Suprapubic skin (tissue), 4 donors: ENCODE measurements around the gene WWOX. TPM values are rescaled to one million over a fixed set of nuclear protein-coding genes. Genes with fewer than 3 reads are reported as not detected.

Experiments used
- DNase-seq, 2 donors: peaks; one replicate each; pipeline ENCODE4 v3.0.0-alpha.2; 2019; ENCODE audit warnings: low spot score in 2 of 2
- H3K27ac ChIP-seq: fragments of 200-600 bp; sonication (generic); one replicate; pipeline ENCODE4 v1.5.1; 2019
- H3K27me3 ChIP-seq: fragments of 200-600 bp; sonication (generic); one replicate; pipeline ENCODE4 v1.5.1; 2019
- H3K36me3 ChIP-seq: fragments of 200-600 bp; sonication (generic); one replicate; pipeline ENCODE4 v1.5.1; 2019
- H3K4me1 ChIP-seq: fragments of 200-600 bp; sonication (generic); one replicate; pipeline ENCODE4 v1.5.1; 2019
- H3K4me3 ChIP-seq: fragments of 200-600 bp; sonication (generic); one replicate; pipeline ENCODE4 v1.5.1; 2019; ENCODE audit warnings: mild to moderate bottlenecking
- H3K9me3 ChIP-seq: fragments of 200-600 bp; sonication (generic); one replicate; pipeline ENCODE4 v1.5.1; 2019
- EP300 ChIP-seq: sonication (generic); formaldehyde crosslinking; IDR thresholded peaks from one replicate; pipeline ENCODE4 v1.6.1; 2017; ENCODE audit warnings: antibody characterized with exemption
- POLR2A ChIP-seq, 2 donors: fragments of 450-650 bp; IDR thresholded peaks; one replicate each; pipeline ENCODE4 v1.6.1; 2017; ENCODE audit warnings: antibody characterized with exemption in 2 of 2, mild to moderate bottlenecking in 2 of 2, moderate library complexity in 2 of 2
- POLR2AphosphoS5 ChIP-seq, 3 donors: sonication (generic); formaldehyde crosslinking; IDR thresholded peaks; one replicate each; pipeline ENCODE4 v1.6.1; 2017; ENCODE audit warnings: antibody characterized with exemption in 3 of 3
- WGBS: methylation state at CpG from one replicate; pipeline ENCODE4 v1.1.5; 2018; 5-methylcytosine and 5-hydroxymethylcytosine counted together
- total RNA-seq, 4 donors: library from RNA; depleted of rRNA; stranded (reverse); fragments of >200 nt; gene quantifications; one replicate each; pipeline ENCODE4 v1.1.0, GENCODE V29; 2016
- TF ChIP-seq, protein P1 (sequence below), 2 donors: fragments of 200-600 bp in 1 of 2; fragments of 450-650 bp in 1 of 2; sonication (generic) in 1 of 2; IDR thresholded peaks; one replicate each; pipeline ENCODE4 v1.5.1; 2016 to 2019; ENCODE audit warnings: antibody characterized with exemption in 2 of 2, mild to moderate bottlenecking in 1 of 2, moderate library complexity in 1 of 2

WWOX gene
- total RNA-seq, 4 donors from 2014 or later = 29.6 to 104 (median 47.3) TPM

DNA sequence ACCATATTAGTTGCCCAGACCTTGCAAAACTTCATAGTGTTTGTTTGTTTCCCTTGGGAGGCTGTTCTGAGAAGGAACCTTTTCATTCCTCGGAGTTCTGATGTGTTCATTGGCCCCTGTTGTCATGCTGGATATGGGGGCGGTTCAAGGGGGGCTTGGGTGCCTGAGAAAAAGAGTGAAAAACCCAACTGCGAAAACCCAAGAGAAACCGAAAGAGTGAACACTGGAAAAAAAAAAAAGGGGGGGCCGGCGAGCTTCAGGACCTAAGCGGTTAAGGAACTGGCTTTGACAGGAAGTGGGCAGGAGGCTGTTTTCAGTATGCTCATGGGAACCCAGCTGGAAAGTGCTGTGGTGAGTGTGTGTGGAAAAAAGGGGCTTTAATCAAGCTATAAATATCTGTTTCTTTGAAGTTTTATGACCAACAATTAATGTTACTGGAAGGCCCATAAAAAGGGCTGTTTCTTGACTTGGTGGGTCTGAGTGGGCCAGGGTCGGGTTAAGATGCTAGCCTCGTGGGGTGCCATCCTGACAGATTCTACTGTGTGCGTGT lies 990.4 kb downstream of the WWOX start:
- no peaks in the 10 kb centered on the region for H3K36me3 ChIP-seq
- 35% methylated on average over 10 of the region's 10 CpGs for WGBS
- peaks cover 11% of the 10 kb centered on the region for H3K4me1 ChIP-seq
- H3K4me3 ChIP-seq = peak overlapping the region; percentile 22
- H3K9me3 ChIP-seq = no peaks in the 10 kb centered on the region
- TF ChIP-seq POLR2AphosphoS5 (IDR thresholded peaks at IDR 0.05) = no peak
- no peaks in the 10 kb centered on the region for H3K27me3 ChIP-seq
- no peak overlapping the region for H3K27ac ChIP-seq
- no peak for DNase-seq

DNA sequence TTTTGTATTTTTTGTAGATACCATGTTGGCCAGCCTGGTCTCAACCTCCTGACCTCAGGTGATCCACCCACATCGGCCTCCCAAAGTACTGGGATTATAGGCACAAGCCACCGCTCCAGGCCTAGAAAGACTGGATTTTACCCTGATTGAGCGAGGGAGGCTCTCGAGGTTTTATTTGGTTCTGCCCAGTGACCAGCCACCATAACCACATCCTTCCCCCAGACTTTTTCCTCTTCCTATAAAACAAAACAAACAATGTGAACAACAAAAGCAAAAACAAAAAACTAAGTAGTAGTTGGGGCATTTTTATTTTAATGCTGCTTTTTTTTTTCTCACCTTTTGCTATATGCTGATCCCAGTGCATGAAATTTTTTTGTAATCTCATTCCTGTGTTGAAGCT lies 991.5 kb downstream of the WWOX start:
- Histone ChIP-seq H3K36me3 (no peaks in the 10 kb centered on the region), H3K4me1 (peaks cover 11% of the 10 kb centered on the region), H3K27ac (no peak overlapping the region), H3K9me3 (no peaks in the 10 kb centered on the region), H3K27me3 (no peaks in the 10 kb centered on the region), H3K4me3 (no peak overlapping the region)
- 79% methylated on average over 4 of the region's 4 CpGs for WGBS
- TF ChIP-seq POLR2AphosphoS5 (IDR thresholded peaks at IDR 0.05) (no peak), POLR2A (IDR thresholded peaks at IDR 0.05) (no peak), EP300 (no peak)
- TF ChIP-seq, protein P1, sequence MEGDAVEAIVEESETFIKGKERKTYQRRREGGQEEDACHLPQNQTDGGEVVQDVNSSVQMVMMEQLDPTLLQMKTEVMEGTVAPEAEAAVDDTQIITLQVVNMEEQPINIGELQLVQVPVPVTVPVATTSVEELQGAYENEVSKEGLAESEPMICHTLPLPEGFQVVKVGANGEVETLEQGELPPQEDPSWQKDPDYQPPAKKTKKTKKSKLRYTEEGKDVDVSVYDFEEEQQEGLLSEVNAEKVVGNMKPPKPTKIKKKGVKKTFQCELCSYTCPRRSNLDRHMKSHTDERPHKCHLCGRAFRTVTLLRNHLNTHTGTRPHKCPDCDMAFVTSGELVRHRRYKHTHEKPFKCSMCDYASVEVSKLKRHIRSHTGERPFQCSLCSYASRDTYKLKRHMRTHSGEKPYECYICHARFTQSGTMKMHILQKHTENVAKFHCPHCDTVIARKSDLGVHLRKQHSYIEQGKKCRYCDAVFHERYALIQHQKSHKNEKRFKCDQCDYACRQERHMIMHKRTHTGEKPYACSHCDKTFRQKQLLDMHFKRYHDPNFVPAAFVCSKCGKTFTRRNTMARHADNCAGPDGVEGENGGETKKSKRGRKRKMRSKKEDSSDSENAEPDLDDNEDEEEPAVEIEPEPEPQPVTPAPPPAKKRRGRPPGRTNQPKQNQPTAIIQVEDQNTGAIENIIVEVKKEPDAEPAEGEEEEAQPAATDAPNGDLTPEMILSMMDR (IDR thresholded peaks at IDR 0.05) = no peak
- no peak for DNase-seq

DNA sequence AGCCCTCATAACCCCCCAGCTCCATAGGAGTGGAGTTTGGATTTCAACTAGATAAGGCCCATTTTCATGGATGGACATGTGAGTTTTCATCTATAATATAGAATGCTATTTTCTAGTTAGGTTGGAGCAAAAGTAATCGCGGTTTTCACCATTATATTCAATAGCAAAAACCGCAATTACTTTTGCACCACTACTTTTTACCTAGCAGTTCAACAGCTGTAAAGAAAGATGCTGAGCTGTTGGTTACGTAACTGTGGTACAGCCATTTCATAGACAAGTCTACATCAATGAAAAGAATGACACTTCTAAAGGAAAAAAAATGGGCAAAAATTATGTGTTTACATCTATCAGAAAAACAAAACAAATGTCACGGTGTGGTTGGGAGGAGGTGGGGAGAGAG lies 993.4 kb downstream of the WWOX start:
- peaks cover 25% of the 10 kb centered on the region for H3K4me1 ChIP-seq
- WGBS = 91% methylated on average over 5 of the region's 5 CpGs
- no peaks in the 10 kb centered on the region for H3K36me3 ChIP-seq
- H3K9me3 ChIP-seq = no peaks in the 10 kb centered on the region
- H3K4me3 ChIP-seq = no peak overlapping the region
- DNase-seq = no peak
- no peak for TF ChIP-seq POLR2A (IDR thresholded peaks at IDR 0.05)
- TF ChIP-seq EP300 = no peak
- no peak overlapping the region for H3K27ac ChIP-seq
- H3K27me3 ChIP-seq = no peaks in the 10 kb centered on the region

DNA sequence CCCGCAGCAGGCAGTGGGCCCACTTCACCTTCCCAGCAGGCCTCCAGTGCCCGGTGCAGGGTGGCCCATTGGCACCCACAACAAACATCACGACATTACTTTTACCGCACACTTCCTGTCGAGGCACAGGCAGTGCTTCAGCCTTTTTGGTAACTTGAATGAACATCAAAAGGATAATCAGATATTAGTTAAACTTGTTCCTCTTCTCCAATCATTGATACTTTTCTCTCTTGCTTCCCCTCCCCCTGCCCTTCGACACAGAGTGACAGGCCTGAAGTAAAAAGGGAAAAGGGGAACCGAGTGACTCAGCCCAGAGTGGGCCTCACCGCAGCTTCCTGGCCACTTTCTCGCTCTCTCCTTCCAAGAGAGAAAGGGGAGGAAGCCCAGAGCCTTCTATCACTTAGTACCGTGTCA lies 994.1 kb downstream of the WWOX start:
- DNase-seq = no peak
- Histone ChIP-seq H3K27ac (no peak overlapping the region), H3K4me1 (peaks cover 25% of the 10 kb centered on the region), H3K27me3 (no peaks in the 10 kb centered on the region), H3K4me3 (no peak overlapping the region), H3K36me3 (no peaks in the 10 kb centered on the region), H3K9me3 (no peaks in the 10 kb centered on the region)
- TF ChIP-seq POLR2AphosphoS5 (IDR thresholded peaks at IDR 0.05) = no peak
- TF ChIP-seq, protein P1 (IDR thresholded peaks at IDR 0.05) = no peak
- no peak for TF ChIP-seq EP300
- TF ChIP-seq POLR2A (IDR thresholded peaks at IDR 0.05) = no peak
- 85% methylated on average over 10 of the region's 10 CpGs for WGBS

DNA sequence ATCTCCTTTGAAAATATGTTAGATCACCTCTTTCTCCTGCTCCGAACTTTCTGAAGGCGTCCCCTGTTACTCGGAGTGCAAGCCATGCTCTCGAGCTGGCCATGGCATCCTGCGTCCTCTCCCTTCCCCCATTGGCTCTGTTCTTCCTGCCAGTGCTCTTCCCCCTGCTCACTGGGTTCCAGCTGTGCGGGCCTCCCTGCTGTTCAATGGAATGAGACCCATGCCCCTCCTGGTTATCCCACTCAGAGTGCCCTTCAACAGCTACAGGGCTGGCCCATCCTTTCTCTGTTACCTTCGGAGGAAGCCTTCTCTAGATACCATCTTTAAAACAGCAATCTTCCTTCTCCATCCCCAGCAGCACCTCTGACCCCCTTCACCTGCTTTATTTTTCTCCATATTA lies 996.8 kb downstream of the WWOX start:
- Histone ChIP-seq H3K27ac (no peak overlapping the region), H3K4me1 (peaks cover 30% of the 10 kb centered on the region), H3K4me3 (no peak overlapping the region), H3K9me3 (no peaks in the 10 kb centered on the region), H3K36me3 (no peaks in the 10 kb centered on the region), H3K27me3 (no peaks in the 10 kb centered on the region)
- DNase-seq = no peak
- TF ChIP-seq EP300 (no peak), POLR2AphosphoS5 (IDR thresholded peaks at IDR 0.05) (no peak), POLR2A (IDR thresholded peaks at IDR 0.05) (no peak)
- TF ChIP-seq, protein P1 (IDR thresholded peaks at IDR 0.05) = no peak
- 91% methylated on average over 7 of the region's 7 CpGs for WGBS

DNA sequence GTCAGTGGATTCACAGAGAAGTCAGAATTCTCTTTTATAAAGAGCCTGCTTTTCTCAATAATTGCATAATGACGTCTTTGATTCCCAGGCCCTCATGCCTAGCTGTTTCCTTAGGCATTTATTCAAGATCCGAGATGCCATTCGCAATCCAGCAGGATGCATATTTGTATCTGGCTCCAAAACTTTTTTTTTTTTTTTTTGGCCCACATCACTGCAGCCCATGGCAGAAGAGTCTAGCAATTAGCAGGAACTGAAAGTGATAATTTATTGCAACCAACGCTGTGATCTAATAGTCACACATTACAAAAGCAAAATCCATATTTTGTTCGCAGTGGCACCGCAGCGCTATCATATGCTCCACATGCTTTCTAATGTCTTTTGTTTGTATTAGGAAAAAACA lies 997.7 kb downstream of the WWOX start:
- TF ChIP-seq POLR2A (IDR thresholded peaks at IDR 0.05) (no peak), EP300 (no peak), POLR2AphosphoS5 (IDR thresholded peaks at IDR 0.05) (no peak)
- TF ChIP-seq, protein P1 (IDR thresholded peaks at IDR 0.05) = no peak
- no peak overlapping the region for H3K4me3 ChIP-seq
- no peak for DNase-seq
- no peaks in the 10 kb centered on the region for H3K27me3 ChIP-seq
- H3K4me1 ChIP-seq = peaks cover 30% of the 10 kb centered on the region
- WGBS = 38% methylated on average over 7 of the region's 7 CpGs
- no peaks in the 10 kb centered on the region for H3K9me3 ChIP-seq
- no peak overlapping the region for H3K27ac ChIP-seq
- H3K36me3 ChIP-seq = no peaks in the 10 kb centered on the region
